GM12801 (cell line): Measurements from ENCODE around the gene VTI1A.

Source experiments
- TF ChIP-seq, protein P1 (sequence below): IDR thresholded peaks from one replicate; pipeline ENCODE4 v1.5.1; 2011; ENCODE audit warnings: control low read depth; ENCODE audit not compliant: insufficient read length; ENCODE audit errors: extremely low read depth

VTI1A gene

GRCh38 chr10:112471878-112472487 is 25.0 kb downstream of the VTI1A start:
- TF ChIP-seq, protein P1, sequence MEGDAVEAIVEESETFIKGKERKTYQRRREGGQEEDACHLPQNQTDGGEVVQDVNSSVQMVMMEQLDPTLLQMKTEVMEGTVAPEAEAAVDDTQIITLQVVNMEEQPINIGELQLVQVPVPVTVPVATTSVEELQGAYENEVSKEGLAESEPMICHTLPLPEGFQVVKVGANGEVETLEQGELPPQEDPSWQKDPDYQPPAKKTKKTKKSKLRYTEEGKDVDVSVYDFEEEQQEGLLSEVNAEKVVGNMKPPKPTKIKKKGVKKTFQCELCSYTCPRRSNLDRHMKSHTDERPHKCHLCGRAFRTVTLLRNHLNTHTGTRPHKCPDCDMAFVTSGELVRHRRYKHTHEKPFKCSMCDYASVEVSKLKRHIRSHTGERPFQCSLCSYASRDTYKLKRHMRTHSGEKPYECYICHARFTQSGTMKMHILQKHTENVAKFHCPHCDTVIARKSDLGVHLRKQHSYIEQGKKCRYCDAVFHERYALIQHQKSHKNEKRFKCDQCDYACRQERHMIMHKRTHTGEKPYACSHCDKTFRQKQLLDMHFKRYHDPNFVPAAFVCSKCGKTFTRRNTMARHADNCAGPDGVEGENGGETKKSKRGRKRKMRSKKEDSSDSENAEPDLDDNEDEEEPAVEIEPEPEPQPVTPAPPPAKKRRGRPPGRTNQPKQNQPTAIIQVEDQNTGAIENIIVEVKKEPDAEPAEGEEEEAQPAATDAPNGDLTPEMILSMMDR, result no peak

GRCh38 chr10:112475575-112476218 is 28.7 kb downstream of the VTI1A start:
- TF ChIP-seq, protein P1, result no peak

DNA sequence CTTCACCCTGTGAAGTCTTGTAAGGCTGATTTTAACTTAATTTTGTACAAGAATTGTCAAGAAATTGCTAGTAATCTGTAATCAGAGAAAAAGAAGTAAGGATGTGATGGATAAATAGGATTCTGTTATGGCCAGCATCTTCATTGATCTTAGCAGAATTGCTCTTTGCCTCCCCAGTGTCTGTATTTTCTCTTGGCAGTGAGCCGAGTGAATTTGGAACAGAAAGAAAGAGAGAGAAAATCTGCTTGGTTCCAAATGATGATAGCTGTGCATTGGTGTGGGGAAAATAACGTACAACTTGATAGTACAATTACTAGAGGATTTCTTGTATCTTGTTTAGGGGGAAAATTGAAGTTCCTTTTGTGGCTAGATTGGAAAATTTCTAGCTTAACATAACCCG is 34.6 kb downstream of the VTI1A start:
- TF ChIP-seq, protein P1, result no peak

DNA sequence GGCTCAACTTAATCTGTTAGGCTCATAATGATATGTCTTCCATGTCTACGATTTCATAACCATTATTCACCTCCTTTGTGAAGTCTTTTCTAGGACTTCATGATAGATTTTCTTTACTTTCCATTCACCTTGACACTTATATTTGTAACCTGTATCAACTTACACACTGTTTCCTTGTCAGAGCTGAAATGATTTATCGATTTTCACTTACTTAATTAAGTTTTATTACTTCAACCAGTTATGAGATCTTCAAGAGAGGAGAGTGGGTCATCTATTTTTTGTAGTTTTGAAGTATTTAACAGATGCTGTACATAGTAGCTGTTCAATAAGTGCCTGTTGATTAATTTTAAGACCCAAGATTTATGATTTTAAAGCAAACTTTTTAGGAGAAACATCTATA is 37.4 kb downstream of the VTI1A start:
- TF ChIP-seq, protein P1, result no peak

DNA sequence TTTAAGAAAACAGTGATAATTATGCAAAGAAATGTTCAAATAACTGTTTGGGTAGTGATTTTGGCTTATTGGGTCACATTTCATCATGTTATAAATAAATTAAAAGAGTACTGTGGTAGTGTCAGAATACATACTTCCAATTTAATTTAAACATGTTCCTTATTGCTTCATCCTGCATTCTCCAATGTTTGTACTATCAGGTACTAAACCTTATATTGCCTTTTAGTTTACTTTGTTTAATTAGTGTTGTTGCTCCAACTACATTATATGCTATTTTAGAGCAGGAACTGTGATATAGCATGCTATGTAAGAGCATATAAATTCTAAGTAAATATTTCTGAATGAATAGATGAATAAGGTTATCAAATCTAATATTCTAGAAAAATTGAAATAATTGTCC is 40.9 kb downstream of the VTI1A start:
- TF ChIP-seq, protein P1, result no peak

- TF ChIP-seq, protein P1, result no peak
These were observed 43.5 kb downstream of the VTI1A start for GRCh38 chr10:112490545-112490944.

DNA sequence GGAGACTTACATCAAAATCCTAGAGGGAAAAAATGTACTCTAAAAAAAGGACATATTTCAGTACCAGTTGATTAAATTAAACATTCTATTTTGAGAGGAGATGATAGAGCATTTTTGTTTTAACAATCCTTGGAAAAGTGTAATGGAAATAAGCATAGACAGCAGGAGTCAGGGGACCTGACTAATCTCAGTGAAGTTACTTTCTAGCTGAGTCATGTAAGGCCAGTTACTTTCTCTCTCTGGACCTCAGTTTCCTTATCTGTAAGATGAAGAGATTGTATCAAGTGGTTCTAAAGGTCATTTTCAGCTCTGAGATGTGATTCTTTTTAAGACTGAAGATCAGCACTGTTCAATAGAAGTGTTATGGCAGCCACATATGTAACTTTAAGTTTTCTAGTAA is 44.1 kb downstream of the VTI1A start:
- TF ChIP-seq, protein P1, result no peak

DNA sequence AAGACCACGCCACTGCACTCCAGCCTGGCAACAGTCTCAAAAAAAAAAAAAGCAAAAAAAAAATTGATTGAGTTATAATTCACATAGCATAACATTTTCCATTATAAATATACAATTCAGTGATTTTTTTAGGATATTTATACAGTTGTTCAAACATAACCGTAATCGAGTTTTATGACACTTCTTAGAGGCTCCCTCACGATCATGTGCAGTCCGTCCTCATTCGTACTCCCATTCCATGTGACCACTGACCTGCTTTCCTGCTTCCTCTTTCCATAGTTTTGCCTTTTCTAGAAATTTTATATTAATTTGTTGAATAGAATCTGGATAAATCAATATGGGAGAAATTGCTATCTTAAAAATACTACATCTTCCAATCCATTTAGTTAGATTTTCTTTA is 45.7 kb downstream of the VTI1A start:
- TF ChIP-seq, protein P1, result no peak
